ENCODE measurements around the gene RPS6KA2. TPM values are rescaled to one million over a fixed set of nuclear protein-coding genes. Genes with fewer than 3 reads are reported as not detected.
A peak's percentile ranks its signal among the peaks of the same experiment; 100 is the strongest.

The RPS6KA2 gene
- polyA plus RNA-seq (8.2 to 10.4 TPM (median 9.2 TPM) in 3 replicates), polyA minus RNA-seq (17.2 to 47.4 TPM (median 18.7 TPM) in 3 replicates)
- 6.0 TPM for polyA plus RNA-seq (2011; ENCODE audit: low read depth)
- polyA plus RNA-seq (2011; cell fraction: cytosol; rRNA removed): 10.2 and 15.1 TPM in 2 replicates
- polyA plus RNA-seq (2011; cell fraction: nucleus; rRNA removed): 9.6 and 11.9 TPM in 2 replicates
- polyA plus RNA-seq (2012; ENCODE audit: low replicate concordance): 8.3 and 11.2 TPM in 2 replicates
- 17.3 TPM for polyA minus RNA-seq (2011; cell fraction: cytosol; rRNA and poly(A)+ RNA removed)
- 7.9 and 13.3 TPM in 2 replicates for polyA minus RNA-seq (2011; cell fraction: nucleus; rRNA and poly(A)+ RNA removed)

- H3K9me1 ChIP-seq (ENCODE audit: control insufficient read depth, extremely low read depth, insufficient read depth, low read length): no peaks in the 10 kb centered on the region
- DNase-seq (ENCODE audit: low read depth, low spot score) (peak; percentile 87), FAIRE-seq (peak; percentile 17)
- peaks cover 23% of the 10 kb centered on the region for H3K4me1 ChIP-seq (ENCODE audit: control insufficient read depth, extremely low read depth, insufficient read depth, low read length)
- H3K9me3 ChIP-seq (ENCODE audit: control insufficient read depth, low read depth, low read length): no peaks in the 10 kb centered on the region
- no peaks in the 10 kb centered on the region for H3K36me3 ChIP-seq (ENCODE audit: control insufficient read depth in 2 of 2, extremely low read depth in 1 of 2, insufficient read depth in 2 of 2, low read length in 2 of 2)
- no peaks in the 10 kb centered on the region for H4K20me1 ChIP-seq (ENCODE audit: control insufficient read depth, extremely low read depth, insufficient read depth, low read length)
- H3K79me2 ChIP-seq (ENCODE audit: control insufficient read depth, insufficient read depth, low read length): no peaks in the 10 kb centered on the region
- H3K4me3 ChIP-seq (ENCODE audit: control insufficient read depth in 2 of 3, extremely low read depth in 1 of 3, insufficient read depth in 2 of 3, low read depth in 1 of 3, low read length in 3 of 3): peak within 1 kb of the TSS; percentile 67 to 90 (median 79)
- peak within 1 kb of the TSS; percentile 47 for H3K27ac ChIP-seq (ENCODE audit: control insufficient read depth, insufficient read depth, low read length)
- peak within 1 kb of the TSS; percentile 95 for H3K4me2 ChIP-seq (ENCODE audit: control insufficient read depth, extremely low read depth, insufficient read depth, low read depth, low read length)
- H3K27me3 ChIP-seq (ENCODE audit: control insufficient read depth, extremely low read depth, insufficient read depth, low read length): peaks cover 5% of the 10 kb centered on the region
- H2AFZ ChIP-seq (ENCODE audit: control insufficient read depth, low read length): peak within 1 kb of the TSS; percentile 87
- TF ChIP-seq, protein P1, sequence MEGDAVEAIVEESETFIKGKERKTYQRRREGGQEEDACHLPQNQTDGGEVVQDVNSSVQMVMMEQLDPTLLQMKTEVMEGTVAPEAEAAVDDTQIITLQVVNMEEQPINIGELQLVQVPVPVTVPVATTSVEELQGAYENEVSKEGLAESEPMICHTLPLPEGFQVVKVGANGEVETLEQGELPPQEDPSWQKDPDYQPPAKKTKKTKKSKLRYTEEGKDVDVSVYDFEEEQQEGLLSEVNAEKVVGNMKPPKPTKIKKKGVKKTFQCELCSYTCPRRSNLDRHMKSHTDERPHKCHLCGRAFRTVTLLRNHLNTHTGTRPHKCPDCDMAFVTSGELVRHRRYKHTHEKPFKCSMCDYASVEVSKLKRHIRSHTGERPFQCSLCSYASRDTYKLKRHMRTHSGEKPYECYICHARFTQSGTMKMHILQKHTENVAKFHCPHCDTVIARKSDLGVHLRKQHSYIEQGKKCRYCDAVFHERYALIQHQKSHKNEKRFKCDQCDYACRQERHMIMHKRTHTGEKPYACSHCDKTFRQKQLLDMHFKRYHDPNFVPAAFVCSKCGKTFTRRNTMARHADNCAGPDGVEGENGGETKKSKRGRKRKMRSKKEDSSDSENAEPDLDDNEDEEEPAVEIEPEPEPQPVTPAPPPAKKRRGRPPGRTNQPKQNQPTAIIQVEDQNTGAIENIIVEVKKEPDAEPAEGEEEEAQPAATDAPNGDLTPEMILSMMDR (optimal IDR thresholded peaks at IDR 0.05 in 1 of 3, IDR thresholded peaks at IDR 0.05 in 1 of 3, conservative IDR thresholded peaks at IDR 0.05 in 1 of 3; ENCODE audit: extremely low read depth in 1 of 3, insufficient read depth in 2 of 3, low read length in 3 of 3): no peak
- no peak for TF ChIP-seq EZH2 (IDR thresholded peaks at IDR 0.05; ENCODE audit: low read length)
- dilution Hi-C loops (cut with MboI; ENCODE audit: extremely low pct_ligation_motif_present, low sequenced_read_pairs): no loop called here
- peak within 1 kb of the TSS; percentile 73 for H3K9ac ChIP-seq (ENCODE audit: control insufficient read depth, extremely low read depth, insufficient read depth, low read length)
These were observed at the start of gene RPS6KA2 for GRCh38 chr6:166627033-166627874. RPS6KA2 (minus strand) TSS chr6:166627251; CDS start chr6:166627019, 232 bp downstream.

DNA sequence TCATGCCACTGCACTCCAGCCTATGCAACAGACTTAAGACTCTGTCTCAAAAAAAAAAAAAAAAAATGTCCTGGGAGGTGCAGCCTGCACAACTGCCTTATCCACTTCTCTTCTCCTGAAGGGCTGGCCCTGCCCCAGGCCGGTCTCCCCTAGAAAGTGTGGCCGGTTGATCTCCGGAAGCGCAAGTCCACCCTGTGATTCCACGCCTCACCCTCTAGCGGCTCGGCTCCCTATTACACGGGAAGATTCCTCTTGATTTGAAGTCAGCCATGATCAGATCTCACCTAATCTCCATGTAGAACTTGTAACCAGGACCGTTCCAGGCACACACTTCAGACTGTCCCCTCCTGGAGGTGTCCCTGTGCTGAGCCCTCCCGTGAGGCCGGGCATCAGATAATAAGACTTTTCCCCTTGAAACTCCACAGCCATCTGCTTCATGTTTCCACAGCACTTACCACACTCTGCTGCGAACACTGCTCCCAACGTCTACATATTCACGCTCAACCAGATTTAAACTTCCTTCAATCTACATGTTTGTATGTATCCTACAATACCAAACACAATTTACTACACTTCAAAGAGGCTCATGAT, 49.3 kb upstream of the RPS6KA2 start:
- Histone ChIP-seq H3K9ac (ENCODE audit: control insufficient read depth, extremely low read depth, insufficient read depth, low read length) (no peak overlapping the region), H3K9me1 (ENCODE audit: control insufficient read depth, extremely low read depth, insufficient read depth, low read length) (no peaks in the 10 kb centered on the region), H3K27ac (ENCODE audit: control insufficient read depth, insufficient read depth, low read length) (no peak overlapping the region), H4K20me1 (ENCODE audit: control insufficient read depth, extremely low read depth, insufficient read depth, low read length) (no peaks in the 10 kb centered on the region), H2AFZ (ENCODE audit: control insufficient read depth, low read length) (no peak overlapping the region), H3K4me1 (ENCODE audit: control insufficient read depth, extremely low read depth, insufficient read depth, low read length) (no peaks in the 10 kb centered on the region), H3K27me3 (ENCODE audit: control insufficient read depth, extremely low read depth, insufficient read depth, low read length) (no peaks in the 10 kb centered on the region), H3K36me3 (ENCODE audit: control insufficient read depth in 2 of 2, extremely low read depth in 1 of 2, insufficient read depth in 2 of 2, low read length in 2 of 2) (no peaks in the 10 kb centered on the region), H3K9me3 (ENCODE audit: control insufficient read depth, low read depth, low read length) (no peaks in the 10 kb centered on the region), H3K4me3 (ENCODE audit: control insufficient read depth in 2 of 3, extremely low read depth in 1 of 3, insufficient read depth in 2 of 3, low read depth in 1 of 3, low read length in 3 of 3) (no peak overlapping the region), H3K79me2 (ENCODE audit: control insufficient read depth, insufficient read depth, low read length) (no peaks in the 10 kb centered on the region), H3K4me2 (ENCODE audit: control insufficient read depth, extremely low read depth, insufficient read depth, low read depth, low read length) (no peak overlapping the region)
- DNase-seq (ENCODE audit: low read depth, low spot score): no peak
- FAIRE-seq: no peak
- dilution Hi-C loops (cut with MboI; ENCODE audit: extremely low pct_ligation_motif_present, low sequenced_read_pairs): no loop called here
- no peak for TF ChIP-seq EZH2 (IDR thresholded peaks at IDR 0.05; ENCODE audit: low read length)
- TF ChIP-seq, protein P1 (optimal IDR thresholded peaks at IDR 0.05 in 1 of 3, IDR thresholded peaks at IDR 0.05 in 1 of 3, conservative IDR thresholded peaks at IDR 0.05 in 1 of 3; ENCODE audit: extremely low read depth in 1 of 3, insufficient read depth in 2 of 3, low read length in 3 of 3): no peak
